ENCODE data around the gene EPPIN.

DNA sequence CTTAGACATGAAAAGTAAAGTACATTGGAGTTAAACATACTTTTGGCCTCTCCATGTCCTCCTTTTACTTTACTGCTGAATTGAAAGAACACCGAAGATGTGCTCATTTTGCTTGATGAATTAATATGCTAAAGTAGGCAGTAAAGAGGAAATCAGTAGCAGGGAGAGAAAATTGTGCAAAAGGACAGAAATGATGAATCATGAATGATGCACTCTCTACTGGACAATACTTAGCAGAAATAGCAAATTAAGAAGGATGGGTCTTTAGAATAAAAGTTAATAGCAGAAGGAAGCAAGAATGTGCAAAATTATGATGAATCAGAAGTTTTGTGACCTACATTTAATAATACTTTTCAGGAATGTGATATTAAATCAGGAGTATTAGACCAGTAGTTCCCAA, 23.4 kb downstream of the EPPIN start:
- no peak for TF ChIP-seq EZH2 (IDR thresholded peaks at IDR 0.05; ENCODE audit: low read depth)
- TF ChIP-seq, protein P1, sequence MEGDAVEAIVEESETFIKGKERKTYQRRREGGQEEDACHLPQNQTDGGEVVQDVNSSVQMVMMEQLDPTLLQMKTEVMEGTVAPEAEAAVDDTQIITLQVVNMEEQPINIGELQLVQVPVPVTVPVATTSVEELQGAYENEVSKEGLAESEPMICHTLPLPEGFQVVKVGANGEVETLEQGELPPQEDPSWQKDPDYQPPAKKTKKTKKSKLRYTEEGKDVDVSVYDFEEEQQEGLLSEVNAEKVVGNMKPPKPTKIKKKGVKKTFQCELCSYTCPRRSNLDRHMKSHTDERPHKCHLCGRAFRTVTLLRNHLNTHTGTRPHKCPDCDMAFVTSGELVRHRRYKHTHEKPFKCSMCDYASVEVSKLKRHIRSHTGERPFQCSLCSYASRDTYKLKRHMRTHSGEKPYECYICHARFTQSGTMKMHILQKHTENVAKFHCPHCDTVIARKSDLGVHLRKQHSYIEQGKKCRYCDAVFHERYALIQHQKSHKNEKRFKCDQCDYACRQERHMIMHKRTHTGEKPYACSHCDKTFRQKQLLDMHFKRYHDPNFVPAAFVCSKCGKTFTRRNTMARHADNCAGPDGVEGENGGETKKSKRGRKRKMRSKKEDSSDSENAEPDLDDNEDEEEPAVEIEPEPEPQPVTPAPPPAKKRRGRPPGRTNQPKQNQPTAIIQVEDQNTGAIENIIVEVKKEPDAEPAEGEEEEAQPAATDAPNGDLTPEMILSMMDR (conservative IDR thresholded peaks at IDR 0.05): no peak
